ENCODE measurements around the gene POU2F3.

POU2F3 gene

DNA sequence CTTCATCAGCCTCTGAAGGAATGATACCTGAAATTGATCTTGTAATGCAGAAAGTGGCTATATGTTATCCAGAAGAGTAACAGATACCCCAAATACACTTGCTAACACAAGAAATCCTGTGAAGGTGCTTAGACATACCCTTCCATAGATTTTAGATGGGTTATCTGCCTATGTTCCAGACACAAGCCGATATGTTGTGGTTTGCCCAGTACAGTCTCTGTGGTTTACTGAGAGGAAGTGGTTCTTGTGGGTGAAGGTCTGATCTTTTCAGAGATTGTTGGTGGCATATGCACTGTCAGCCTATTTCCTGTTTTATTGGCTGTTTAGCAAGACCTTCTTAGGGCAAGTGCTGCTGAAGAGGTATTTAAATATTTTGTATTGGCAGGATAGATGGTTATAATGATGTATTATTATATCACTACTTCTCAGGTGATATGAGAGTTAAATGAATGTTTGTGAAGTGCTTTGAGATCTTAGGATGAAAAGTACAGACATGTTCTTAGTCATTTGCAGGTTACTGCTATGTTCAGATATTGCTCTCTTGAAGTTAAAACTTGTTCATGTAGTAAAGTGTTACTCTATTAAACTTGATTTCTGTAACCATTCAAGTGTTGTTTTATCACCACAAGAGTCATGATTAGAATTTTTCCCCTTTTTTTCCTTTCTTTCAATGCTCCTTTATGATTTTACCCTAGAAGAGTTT, 104.5 kb downstream of the POU2F3 start:
- TF ChIP-seq CTCF (IDR thresholded peaks at IDR 0.05; ENCODE audit: control insufficient read depth, insufficient read depth, low read depth, low read length, missing control alignments) = no peak
- H3K4me3 ChIP-seq (ENCODE audit: control insufficient read depth, low read depth, low read length) = no peak overlapping the region
- no peak for DNase-seq (ENCODE audit: low read depth)

DNA sequence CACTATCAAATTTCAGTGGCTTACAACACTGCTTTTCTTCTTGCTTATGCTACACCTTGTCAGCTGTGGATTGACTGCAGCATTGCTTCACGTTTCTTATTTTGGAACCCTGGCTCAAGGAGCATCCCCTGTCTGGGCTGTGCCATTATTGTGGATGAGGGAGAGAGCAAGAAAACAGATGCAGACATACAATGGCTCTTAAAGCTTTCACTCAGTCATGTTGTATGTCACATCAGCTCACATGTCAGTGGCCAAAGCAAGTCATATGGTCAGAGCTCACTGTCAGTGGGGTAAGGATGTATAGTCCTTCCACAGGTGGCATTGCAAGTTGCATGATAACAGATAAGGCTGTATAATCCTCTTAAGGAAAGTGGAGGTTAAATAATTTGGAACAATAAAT, 106.3 kb downstream of the POU2F3 start:
- DNase-seq (ENCODE audit: low read depth) = no peak
- TF ChIP-seq CTCF (IDR thresholded peaks at IDR 0.05; ENCODE audit: control insufficient read depth, insufficient read depth, low read depth, low read length, missing control alignments) = no peak
- no peak overlapping the region for H3K4me3 ChIP-seq (ENCODE audit: control insufficient read depth, low read depth, low read length)

DNA sequence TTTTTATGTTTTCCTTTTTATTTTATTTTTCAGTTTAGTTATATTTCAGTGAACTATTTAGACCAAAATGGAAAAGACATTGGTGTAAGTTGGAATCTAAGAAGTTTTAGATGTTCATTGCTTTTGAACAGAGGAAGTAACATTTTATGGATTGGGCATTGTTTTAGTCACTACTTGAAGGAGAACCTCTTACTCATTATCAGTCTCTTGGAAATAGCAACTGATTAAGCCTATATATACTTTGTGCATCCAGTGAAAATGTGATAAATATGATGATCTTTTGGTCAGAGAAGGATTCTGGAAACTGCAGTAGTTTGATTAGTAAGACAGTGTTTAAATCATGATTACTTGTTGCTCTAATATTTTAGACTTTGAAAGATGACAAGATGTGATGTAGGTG, 110.7 kb downstream of the POU2F3 start:
- DNase-seq (ENCODE audit: low read depth) = no peak
- no peak for TF ChIP-seq CTCF (IDR thresholded peaks at IDR 0.05; ENCODE audit: control insufficient read depth, insufficient read depth, low read depth, low read length, missing control alignments)
- H3K4me3 ChIP-seq (ENCODE audit: control insufficient read depth, low read depth, low read length) = no peak overlapping the region

- TF ChIP-seq CTCF (IDR thresholded peaks at IDR 0.05; ENCODE audit: control insufficient read depth, insufficient read depth, low read depth, low read length, missing control alignments) = no peak
- no peak overlapping the region for H3K4me3 ChIP-seq (ENCODE audit: control insufficient read depth, low read depth, low read length)
- no peak for DNase-seq (ENCODE audit: low read depth)
Observed at GRCh38 chr11:120352405-120352804, 112.5 kb downstream of the POU2F3 start.

- no peak for TF ChIP-seq CTCF (IDR thresholded peaks at IDR 0.05; ENCODE audit: control insufficient read depth, insufficient read depth, low read depth, low read length, missing control alignments)
- no peak overlapping the region for H3K4me3 ChIP-seq (ENCODE audit: control insufficient read depth, low read depth, low read length)
- no peak for DNase-seq (ENCODE audit: low read depth)
Observed at GRCh38 chr11:120354068-120354467, 114.1 kb downstream of the POU2F3 start.

GRCh38 chr11:120354779-120355178, 114.8 kb downstream of the POU2F3 start:
- DNase-seq (ENCODE audit: low read depth) = no peak
- TF ChIP-seq CTCF (IDR thresholded peaks at IDR 0.05; ENCODE audit: control insufficient read depth, insufficient read depth, low read depth, low read length, missing control alignments) = no peak
- H3K4me3 ChIP-seq (ENCODE audit: control insufficient read depth, low read depth, low read length) = no peak overlapping the region

Data from AG09309 (cell line).